DOHH2 (cell line): ENCODE data around the gene UBD.

ENCODE experiments used
- H3F3A ChIP-seq: fragments of 200-600 bp; sonication (generic), shearing (Covaris generic); 2 replicates; pipeline ENCODE4 v1.6.0; 2016; ENCODE audit warnings: antibody characterized with exemption, mild to moderate bottlenecking; ENCODE audit not compliant: control insufficient read depth, insufficient read depth
- H3K27ac ChIP-seq: fragments of 200-600 bp; sonication (generic); 2 replicates; pipeline ENCODE4 v1.5.1; 2014; ENCODE audit warnings: low read depth, mild to moderate bottlenecking, low read length, moderate library complexity
- H3K27me3 ChIP-seq: fragments of 200-600 bp; sonication (generic); 2 replicates; pipeline ENCODE4 v1.6.1; 2014; ENCODE audit warnings: mild to moderate bottlenecking, low read length, mixed read lengths; ENCODE audit not compliant: control insufficient read depth
- H3K36me3 ChIP-seq: fragments of 200-600 bp; sonication (generic); 2 replicates; pipeline ENCODE4 v1.6.1; 2014; ENCODE audit warnings: mild to moderate bottlenecking, low read length, moderate library complexity, mixed read lengths; ENCODE audit not compliant: control insufficient read depth
- H3K4me1 ChIP-seq: fragments of 200-600 bp; sonication (generic); 2 replicates; pipeline ENCODE4 v1.6.1; 2014; ENCODE audit warnings: mild to moderate bottlenecking, low read length, mixed read lengths; ENCODE audit not compliant: control insufficient read depth
- H3K4me2 ChIP-seq: fragments of 200-600 bp; sonication (generic); 2 replicates; pipeline ENCODE4 v1.6.0; 2014; ENCODE audit warnings: mild to moderate bottlenecking, low read length, moderate library complexity
- H3K4me3 ChIP-seq: fragments of 200-600 bp; sonication (generic); 2 replicates; pipeline ENCODE4 v1.5.1; 2014; ENCODE audit warnings: mild to moderate bottlenecking, low read length, mixed read lengths
- H3K79me2 ChIP-seq: fragments of 200-600 bp; sonication (generic); 2 replicates; pipeline ENCODE4 v1.6.1; 2014; ENCODE audit warnings: mild to moderate bottlenecking, low read length, mixed read lengths; ENCODE audit not compliant: control insufficient read depth
- H3K9me2 ChIP-seq: fragments of 200-600 bp; sonication (generic); replicated peaks from 2 replicates; pipeline ENCODE4 v1.6.1; 2014; ENCODE audit warnings: mild to moderate bottlenecking, low read length, mixed read lengths; ENCODE audit not compliant: control insufficient read depth
- H3K9me3 ChIP-seq: fragments of 200-600 bp; sonication (generic); 2 replicates; pipeline ENCODE4 v1.6.1; 2014; ENCODE audit warnings: antibody characterized with exemption, low read length, mixed read lengths; ENCODE audit not compliant: control insufficient read depth, insufficient read depth
- H4K20me1 ChIP-seq: fragments of 200-600 bp; sonication (generic); 2 replicates; pipeline ENCODE4 v1.6.0; 2014; ENCODE audit warnings: low read depth, mild to moderate bottlenecking, antibody characterized with exemption, low read length, moderate library complexity; ENCODE audit not compliant: control insufficient read depth, insufficient read depth
- CTCF ChIP-seq: fragments of 200-600 bp; sonication (generic); IDR thresholded peaks from one replicate; pipeline ENCODE4 v1.5.1; 2014; ENCODE audit warnings: antibody characterized with exemption, mild to moderate bottlenecking, low read depth, low read length; ENCODE audit not compliant: poor library complexity, severe bottlenecking
- EZH2phosphoT487 ChIP-seq: fragments of 200-600 bp; sonication (generic); IDR thresholded peaks from 2 replicates; pipeline ENCODE4 v1.6.1; 2017; ENCODE audit warnings: borderline replicate concordance, mild to moderate bottlenecking, antibody characterized with exemption, low read length, moderate library complexity, mixed read lengths

UBD gene

GRCh38 chr6:29506446-29507067 lies 53.0 kb downstream of the UBD start:
- no peaks in the 10 kb centered on the region for H3K9me3 ChIP-seq
- H3K79me2 ChIP-seq, result no peaks in the 10 kb centered on the region
- H3K4me1 ChIP-seq, result no peaks in the 10 kb centered on the region
- no peaks in the 10 kb centered on the region for H3F3A ChIP-seq
- no peak overlapping the region for H3K4me2 ChIP-seq
- H3K27ac ChIP-seq, result no peak overlapping the region
- no peaks in the 10 kb centered on the region for H3K27me3 ChIP-seq
- no peaks in the 10 kb centered on the region for H3K36me3 ChIP-seq
- no peaks in the 10 kb centered on the region for H3K9me2 ChIP-seq
- no peak for TF ChIP-seq CTCF
- TF ChIP-seq EZH2phosphoT487, result no peak
- no peaks in the 10 kb centered on the region for H4K20me1 ChIP-seq
- H3K4me3 ChIP-seq, result no peak overlapping the region

- H3K27me3 ChIP-seq, result no peaks in the 10 kb centered on the region
Measured at GRCh38 chr6:29505808-29506207, 53.7 kb downstream of the UBD start.

More at GRCh38 chr6:29505808-29506207, 53.7 kb downstream of the UBD start:
- no peaks in the 10 kb centered on the region for H3K36me3 ChIP-seq
- no peaks in the 10 kb centered on the region for H4K20me1 ChIP-seq
- no peaks in the 10 kb centered on the region for H3K9me3 ChIP-seq
- H3K79me2 ChIP-seq, result no peaks in the 10 kb centered on the region
- no peak overlapping the region for H3K4me3 ChIP-seq
- no peaks in the 10 kb centered on the region for H3K4me1 ChIP-seq
- no peak for TF ChIP-seq EZH2phosphoT487
- no peak for TF ChIP-seq CTCF
- no peaks in the 10 kb centered on the region for H3K9me2 ChIP-seq
- H3F3A ChIP-seq, result no peaks in the 10 kb centered on the region
- H3K4me2 ChIP-seq, result no peak overlapping the region
- H3K27ac ChIP-seq, result no peak overlapping the region
